Measurements from ENCODE around the gene PNMT. TPM values are rescaled to one million over a fixed set of nuclear protein-coding genes. Genes with fewer than 3 reads are reported as not detected.

Gene PNMT
- total and polyA plus RNA-seq, 2 donors (not counting 1 experiment from before 2014, with no cell fraction given) = 0.13 to 0.76 TPM

DNA sequence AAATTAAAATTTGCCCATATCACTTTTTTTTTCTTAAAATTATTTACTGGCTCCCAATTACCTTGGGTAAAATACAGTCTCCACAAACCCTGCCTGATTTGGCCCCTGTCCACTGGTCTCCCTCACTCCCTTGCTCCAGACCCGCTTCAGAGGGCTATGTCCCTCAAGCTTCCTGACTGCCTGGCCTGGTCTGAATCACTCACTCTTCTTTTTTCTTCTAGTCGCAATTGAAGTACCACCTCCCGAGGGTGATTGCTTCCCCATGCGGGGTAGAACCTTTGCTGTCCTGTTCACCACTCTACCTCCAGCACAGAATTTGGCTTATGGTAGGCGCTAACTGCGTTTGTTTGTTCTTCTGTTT lies 20.2 kb downstream of the PNMT start:
- peak overlapping the region; percentile 70 to 87 for H3K27ac ChIP-seq (ENCODE audit: low read length in 2 of 2)
- 17% methylated on average over 3 of the region's 6 CpGs for WGBS (ENCODE audit: insufficient coverage)
- Mint-ChIP-seq H3K27ac (peak overlapping the region; percentile 98), H3K9me3 (ENCODE audit: insufficient read depth) (no peaks in the 10 kb centered on the region), H3K27me3 (no peaks in the 10 kb centered on the region), H3K4me3 (peak overlapping the region; percentile 99), H3K4me1 (peaks cover 21% of the 10 kb centered on the region)
- no peaks in the 10 kb centered on the region for H3K79me2 ChIP-seq (ENCODE audit: control insufficient read depth, insufficient read depth, low read length)
- H2AFZ ChIP-seq (ENCODE audit: insufficient read depth, low read depth, low read length, poor library complexity, severe bottlenecking) = peak overlapping the region; percentile 97
- CTCF ChIA-PET = interaction anchor here (0.9 to 3.3 kb wide), 8 partner anchors 10 to 292 kb away, joined by 3 to 15 read pairs (median 4); partner anchors contain the start of genes PNMT and PSMD3
- H3K36me3 ChIP-seq (replicated peaks in 1 of 2; ENCODE audit: control extremely low read depth in 1 of 2, control insufficient read depth in 1 of 2, extremely low read depth in 1 of 2, insufficient read depth in 2 of 2, low read length in 1 of 2) = peaks cover 0 to 12% of the 10 kb centered on the region in 2 experiments
- H3K4me1 ChIP-seq (ENCODE audit: control insufficient read depth in 2 of 2, insufficient read depth in 2 of 2, low read length in 2 of 2) = peaks cover 15 to 18% of the 10 kb centered on the region in 2 donors
- POLR2A ChIA-PET = interaction anchor here (1.0 to 2.0 kb wide), 5 partner anchors 10 to 177 kb away, joined by 3 to 14 read pairs (median 10); no protein-coding TSS in a partner anchor
- peak overlapping the region; percentile 65 to 92 (median 75) for H3K4me3 ChIP-seq (ENCODE audit: control extremely low read depth in 1 of 5, extremely low read depth in 1 of 5, insufficient read depth in 1 of 5, low read depth in 2 of 5, low read length in 4 of 5)
- H3K4me2 ChIP-seq (replicated peaks; ENCODE audit: low read depth, low read length, poor library complexity, severe bottlenecking) = peak overlapping the region; percentile 77
- H3K9me3 ChIP-seq (ENCODE audit: control extremely low read depth in 1 of 3, control insufficient read depth in 2 of 3, insufficient read depth in 1 of 3, low read length in 2 of 3) = no peaks in the 10 kb centered on the region
- no peaks in the 10 kb centered on the region for H4K20me1 ChIP-seq (ENCODE audit: control insufficient read depth, insufficient read depth, low read length, poor library complexity, severe bottlenecking)
- ATAC-seq (ENCODE audit: low read depth) (no peak), DNase-seq (no peak)
- H3K9ac ChIP-seq (ENCODE audit: low read length) = peak overlapping the region; percentile 74
- intact Hi-C loops (cut with micrococcal nuclease) = loop anchor here (1.0 to 5.0 kb wide), 5 partner anchors 9 to 264 kb away; partner anchors contain the start of genes CDK12, MIEN1 and PNMT
- no peak for TF ChIP-seq EZH2 (IDR thresholded peaks at IDR 0.05; ENCODE audit: borderline replicate concordance, insufficient read depth, low read depth, low read length, poor library complexity, severe bottlenecking)
- TF ChIP-seq, protein P1, sequence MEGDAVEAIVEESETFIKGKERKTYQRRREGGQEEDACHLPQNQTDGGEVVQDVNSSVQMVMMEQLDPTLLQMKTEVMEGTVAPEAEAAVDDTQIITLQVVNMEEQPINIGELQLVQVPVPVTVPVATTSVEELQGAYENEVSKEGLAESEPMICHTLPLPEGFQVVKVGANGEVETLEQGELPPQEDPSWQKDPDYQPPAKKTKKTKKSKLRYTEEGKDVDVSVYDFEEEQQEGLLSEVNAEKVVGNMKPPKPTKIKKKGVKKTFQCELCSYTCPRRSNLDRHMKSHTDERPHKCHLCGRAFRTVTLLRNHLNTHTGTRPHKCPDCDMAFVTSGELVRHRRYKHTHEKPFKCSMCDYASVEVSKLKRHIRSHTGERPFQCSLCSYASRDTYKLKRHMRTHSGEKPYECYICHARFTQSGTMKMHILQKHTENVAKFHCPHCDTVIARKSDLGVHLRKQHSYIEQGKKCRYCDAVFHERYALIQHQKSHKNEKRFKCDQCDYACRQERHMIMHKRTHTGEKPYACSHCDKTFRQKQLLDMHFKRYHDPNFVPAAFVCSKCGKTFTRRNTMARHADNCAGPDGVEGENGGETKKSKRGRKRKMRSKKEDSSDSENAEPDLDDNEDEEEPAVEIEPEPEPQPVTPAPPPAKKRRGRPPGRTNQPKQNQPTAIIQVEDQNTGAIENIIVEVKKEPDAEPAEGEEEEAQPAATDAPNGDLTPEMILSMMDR (IDR thresholded peaks at IDR 0.05) = no peak
- H3K27me3 ChIP-seq (replicated peaks in 1 of 4; ENCODE audit: control extremely low read depth in 1 of 4, control insufficient read depth in 3 of 4, insufficient read depth in 4 of 4, low read length in 3 of 4) = no peaks in the 10 kb centered on the region

DNA sequence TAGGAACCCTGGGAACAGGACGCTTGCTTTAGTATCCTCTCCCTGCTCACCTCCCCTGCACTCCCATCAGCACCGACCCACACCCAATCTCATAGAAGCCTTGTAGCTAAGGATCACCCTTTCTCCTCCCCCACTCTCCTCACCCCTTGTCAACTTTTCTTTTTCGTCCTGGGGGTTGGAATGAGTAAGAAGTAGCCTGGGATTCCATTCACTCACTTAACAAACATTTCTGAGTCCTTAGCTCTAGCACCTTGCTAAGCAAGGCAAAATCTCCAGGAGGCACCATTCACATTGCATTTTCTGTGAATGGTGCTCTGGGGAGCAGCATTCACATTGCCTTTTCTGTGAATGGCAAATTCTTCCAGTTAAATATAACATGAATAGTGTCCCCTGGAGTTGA lies 20.7 kb downstream of the PNMT start:
- Mint-ChIP-seq H3K9me3 (ENCODE audit: insufficient read depth) (no peaks in the 10 kb centered on the region), H3K27ac (peak overlapping the region; percentile 20), H3K4me3 (peak overlapping the region; percentile 99), H3K27me3 (no peaks in the 10 kb centered on the region), H3K4me1 (peaks cover 21% of the 10 kb centered on the region)
- H4K20me1 ChIP-seq (ENCODE audit: control insufficient read depth, insufficient read depth, low read length, poor library complexity, severe bottlenecking) = no peaks in the 10 kb centered on the region
- peaks cover 15 to 18% of the 10 kb centered on the region in 2 donors for H3K4me1 ChIP-seq (ENCODE audit: control insufficient read depth in 2 of 2, insufficient read depth in 2 of 2, low read length in 2 of 2)
- peak overlapping the region in 1 of 5 experiments; percentile 75 for H3K4me3 ChIP-seq (ENCODE audit: control extremely low read depth in 1 of 5, extremely low read depth in 1 of 5, insufficient read depth in 1 of 5, low read depth in 2 of 5, low read length in 4 of 5)
- peak overlapping the region; percentile 97 for H2AFZ ChIP-seq (ENCODE audit: insufficient read depth, low read depth, low read length, poor library complexity, severe bottlenecking)
- DNase-seq (no peak), ATAC-seq (ENCODE audit: low read depth) (no peak)
- TF ChIP-seq, protein P1 (IDR thresholded peaks at IDR 0.05) = no peak
- no peak for TF ChIP-seq EZH2 (IDR thresholded peaks at IDR 0.05; ENCODE audit: borderline replicate concordance, insufficient read depth, low read depth, low read length, poor library complexity, severe bottlenecking)
- H3K9me3 ChIP-seq (ENCODE audit: control extremely low read depth in 1 of 3, control insufficient read depth in 2 of 3, insufficient read depth in 1 of 3, low read length in 2 of 3) = no peaks in the 10 kb centered on the region
- H3K9ac ChIP-seq (ENCODE audit: low read length) = peak overlapping the region; percentile 74
- H3K27ac ChIP-seq (ENCODE audit: low read length in 2 of 2) = no peak overlapping the region
- 80% methylated on average over 1 of the region's 3 CpGs for WGBS (ENCODE audit: insufficient coverage)
- H3K27me3 ChIP-seq (replicated peaks in 1 of 4; ENCODE audit: control extremely low read depth in 1 of 4, control insufficient read depth in 3 of 4, insufficient read depth in 4 of 4, low read length in 3 of 4) = no peaks in the 10 kb centered on the region
- intact Hi-C loops (cut with micrococcal nuclease) = loop anchor here (1.0 to 5.0 kb wide), 5 partner anchors 10 to 264 kb away; partner anchors contain the start of genes CDK12, MIEN1 and PNMT
- H3K79me2 ChIP-seq (ENCODE audit: control insufficient read depth, insufficient read depth, low read length) = no peaks in the 10 kb centered on the region
- peaks cover 0 to 10% of the 10 kb centered on the region in 2 experiments for H3K36me3 ChIP-seq (replicated peaks in 1 of 2; ENCODE audit: control extremely low read depth in 1 of 2, control insufficient read depth in 1 of 2, extremely low read depth in 1 of 2, insufficient read depth in 2 of 2, low read length in 1 of 2)
- ChIA-PET POLR2A (interaction anchor here (1.1 kb wide), 1 partner anchor 177 kb away, joined by 3 read pairs; no protein-coding TSS in a partner anchor), CTCF (interaction anchor here (2.2 to 3.3 kb wide), 2 partner anchors 20 to 66 kb away, joined by 5 to 15 read pairs; partner anchors contain the start of gene PNMT)
- peak overlapping the region; percentile 77 for H3K4me2 ChIP-seq (replicated peaks; ENCODE audit: low read depth, low read length, poor library complexity, severe bottlenecking)
